OCI-LY7 (cell line): Measurements from ENCODE around the gene OPALIN.

Experiments
- CTCF ChIP-seq: fragments of 200-600 bp; sonication (generic); conservative IDR thresholded peaks from 2 replicates; pipeline ENCODE4 v1.5.1; 2014; ENCODE audit warnings: mild to moderate bottlenecking, antibody characterized with exemption, low read length, moderate library complexity, mixed read lengths
- EZH2phosphoT487 ChIP-seq: fragments of 200-600 bp; sonication (generic); IDR thresholded peaks from 2 replicates; pipeline ENCODE4 v1.6.1; 2018; ENCODE audit warnings: low read depth, borderline replicate concordance, mild to moderate bottlenecking, mixed run types, antibody characterized with exemption, low read length, moderate library complexity, mixed read lengths

GRCh38 chr10:96379758-96380157, 21.0 kb upstream of the OPALIN start:
- no peak for TF ChIP-seq CTCF
- TF ChIP-seq EZH2phosphoT487, result no peak
